GM12875 (cell line): Measurements from ENCODE around the gene PPFIBP2.

Source experiments
- H3K4me3 ChIP-seq: one replicate; pipeline ENCODE4 v1.5.1; 2011; ENCODE audit warnings: low read depth, low read length, control low read depth
- TF ChIP-seq, protein P1 (sequence below): IDR thresholded peaks from 2 replicates; pipeline ENCODE4 v1.5.1; 2011; ENCODE audit warnings: low read depth, mild to moderate bottlenecking, control low read depth, inconsistent platforms, low read length, moderate library complexity, borderline replicate concordance; ENCODE audit not compliant: insufficient read depth

PPFIBP2 gene

DNA sequence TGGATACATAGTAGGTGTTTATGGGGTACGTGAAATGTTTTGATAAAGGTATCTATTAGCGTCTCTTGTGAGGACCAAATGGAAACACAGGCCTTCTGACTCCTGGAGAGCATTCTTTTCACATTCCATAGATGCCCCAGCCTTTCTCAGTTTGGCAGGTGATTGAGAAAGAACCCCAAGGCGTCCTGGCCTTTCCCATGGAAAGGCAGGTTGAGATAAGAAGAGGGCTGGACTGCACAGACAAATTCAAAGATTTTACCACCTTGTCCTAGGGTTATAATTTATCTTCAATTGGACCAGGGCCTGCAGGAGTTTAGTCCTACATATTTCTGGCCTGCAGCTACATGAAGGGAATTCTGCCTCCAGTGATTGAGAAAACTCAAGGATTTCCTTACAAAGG is 29.2 kb upstream of the PPFIBP2 start:
- no peak overlapping the region for H3K4me3 ChIP-seq
- TF ChIP-seq, protein P1, sequence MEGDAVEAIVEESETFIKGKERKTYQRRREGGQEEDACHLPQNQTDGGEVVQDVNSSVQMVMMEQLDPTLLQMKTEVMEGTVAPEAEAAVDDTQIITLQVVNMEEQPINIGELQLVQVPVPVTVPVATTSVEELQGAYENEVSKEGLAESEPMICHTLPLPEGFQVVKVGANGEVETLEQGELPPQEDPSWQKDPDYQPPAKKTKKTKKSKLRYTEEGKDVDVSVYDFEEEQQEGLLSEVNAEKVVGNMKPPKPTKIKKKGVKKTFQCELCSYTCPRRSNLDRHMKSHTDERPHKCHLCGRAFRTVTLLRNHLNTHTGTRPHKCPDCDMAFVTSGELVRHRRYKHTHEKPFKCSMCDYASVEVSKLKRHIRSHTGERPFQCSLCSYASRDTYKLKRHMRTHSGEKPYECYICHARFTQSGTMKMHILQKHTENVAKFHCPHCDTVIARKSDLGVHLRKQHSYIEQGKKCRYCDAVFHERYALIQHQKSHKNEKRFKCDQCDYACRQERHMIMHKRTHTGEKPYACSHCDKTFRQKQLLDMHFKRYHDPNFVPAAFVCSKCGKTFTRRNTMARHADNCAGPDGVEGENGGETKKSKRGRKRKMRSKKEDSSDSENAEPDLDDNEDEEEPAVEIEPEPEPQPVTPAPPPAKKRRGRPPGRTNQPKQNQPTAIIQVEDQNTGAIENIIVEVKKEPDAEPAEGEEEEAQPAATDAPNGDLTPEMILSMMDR = no peak

DNA sequence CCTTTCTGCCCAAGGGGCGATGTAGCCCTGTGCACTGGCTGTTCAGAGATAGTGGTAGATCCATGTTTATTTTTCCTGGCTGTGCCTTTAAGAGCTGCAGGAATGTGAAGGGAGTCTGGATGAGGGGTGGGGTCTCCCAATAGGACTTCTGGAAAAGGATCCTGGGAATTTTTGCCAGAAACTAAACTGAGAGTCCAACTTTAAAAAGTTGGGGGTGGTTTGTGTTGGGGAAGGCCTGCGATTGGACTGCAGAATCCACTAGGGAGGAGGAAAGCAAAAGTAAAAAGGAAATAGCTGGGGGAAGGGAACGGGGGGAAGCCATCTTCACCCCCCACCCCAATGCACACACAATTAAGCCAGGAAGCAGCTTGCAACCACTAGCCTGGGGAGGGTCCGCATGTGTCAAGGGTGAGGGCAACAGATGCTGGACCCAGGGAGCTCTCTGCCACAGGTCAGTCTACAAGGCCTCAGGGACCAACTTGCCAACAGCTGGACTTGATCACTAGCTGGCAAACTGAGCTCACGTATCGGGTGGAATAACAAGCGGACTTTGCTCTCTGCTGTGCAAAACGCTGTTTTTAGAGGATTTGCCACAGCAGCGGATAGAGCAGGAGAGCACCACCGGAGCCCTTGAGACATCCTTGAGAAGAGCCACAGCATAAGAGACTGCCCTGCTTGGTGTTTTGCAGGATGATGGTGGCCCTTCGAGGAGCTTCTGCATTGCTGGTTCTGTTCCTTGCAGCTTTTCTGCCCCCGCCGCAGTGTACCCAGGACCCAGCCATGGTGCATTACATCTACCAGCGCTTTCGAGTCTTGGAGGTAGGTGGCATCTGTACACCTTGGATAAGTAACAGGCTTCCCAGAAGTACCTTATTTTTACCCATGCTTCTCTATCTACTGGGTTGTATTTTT is 28.4 kb upstream of the PPFIBP2 start, which contains the start of gene OLFML1:
Gene OLFML1, plus strand, starts transcription at position 321 of the 912 bp plus-strand sequence. Its CDS starts 370 bp downstream, at position 691.
- TF ChIP-seq, protein P1 = no peak
- no peak within 1 kb of the TSS for H3K4me3 ChIP-seq

GRCh38 chr11:7486098-7486780 is 27.6 kb upstream of the PPFIBP2 start:
- TF ChIP-seq, protein P1 = no peak
- no peak overlapping the region for H3K4me3 ChIP-seq

DNA sequence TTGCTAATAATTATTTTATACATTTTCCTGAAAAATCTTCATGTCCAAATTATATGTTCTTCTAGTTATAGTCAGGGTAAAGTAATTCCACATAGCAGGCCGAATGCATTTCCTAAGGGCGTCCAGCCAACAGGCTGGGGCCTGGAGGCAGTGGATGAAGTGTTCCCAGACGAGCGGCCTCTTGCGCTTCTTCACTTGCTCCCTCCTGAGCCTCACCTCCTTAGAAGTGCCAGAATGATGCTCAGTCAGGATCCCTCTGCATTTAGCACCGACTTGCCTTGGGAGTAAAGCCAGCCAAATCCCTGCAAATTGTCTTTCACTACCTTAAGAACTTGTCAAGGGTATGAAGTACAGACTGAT is 27.0 kb upstream of the PPFIBP2 start:
- TF ChIP-seq, protein P1 = no peak
- no peak overlapping the region for H3K4me3 ChIP-seq

DNA sequence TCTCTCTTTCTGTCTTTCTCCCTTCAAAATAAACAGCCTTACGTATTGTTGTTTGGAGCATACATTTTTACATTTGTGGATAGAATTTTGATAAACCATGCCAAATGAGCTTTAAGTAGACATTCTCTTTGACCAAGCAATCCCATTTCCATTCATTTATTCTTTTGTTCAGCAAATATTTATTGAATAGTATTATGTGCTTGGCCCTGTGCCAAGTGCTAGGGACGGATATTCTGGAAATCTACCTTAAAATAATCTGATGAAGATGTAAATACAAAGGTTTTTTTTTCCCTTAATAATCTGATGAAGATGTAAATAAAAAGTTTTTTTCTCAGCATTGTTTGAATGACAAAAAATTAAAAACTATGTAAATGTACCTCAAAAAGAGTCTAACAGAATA is 26.4 kb upstream of the PPFIBP2 start:
- TF ChIP-seq, protein P1 = no peak
- no peak overlapping the region for H3K4me3 ChIP-seq

DNA sequence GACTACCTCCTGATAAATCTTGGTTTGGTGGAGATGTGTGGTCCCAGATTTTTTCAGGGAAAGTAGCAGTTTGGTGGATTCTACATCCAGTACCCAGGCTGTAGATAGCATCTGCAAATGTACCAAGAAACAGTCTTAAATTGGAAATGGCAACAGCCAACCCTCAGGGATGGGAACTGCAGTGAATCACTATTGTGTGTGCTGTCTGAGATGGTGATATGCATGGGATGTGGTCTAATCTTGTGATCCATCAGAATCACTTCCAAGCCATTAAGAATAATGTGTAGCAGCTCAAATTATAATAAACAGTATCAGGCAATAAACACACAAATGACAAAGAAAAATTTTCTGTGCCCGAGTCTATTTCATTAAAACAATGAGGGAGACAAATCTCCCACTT is 25.1 kb upstream of the PPFIBP2 start:
- TF ChIP-seq, protein P1 = no peak

More for the DNA sequence above, 25.1 kb upstream of the PPFIBP2 start:
- no peak overlapping the region for H3K4me3 ChIP-seq
